Fibroblast of upper back skin (primary cell): ENCODE data around the gene SGF29.
"Not testable (repeated sequence)": the region's sequence is repeated elsewhere in the genome, so short reads cannot be mapped to it uniquely, and the experiment has no call there.

Experiments used
- DNase-seq: peaks from one replicate; pipeline ENCODE4 v3.0.0-alpha.2; 2013

SGF29 gene

DNA sequence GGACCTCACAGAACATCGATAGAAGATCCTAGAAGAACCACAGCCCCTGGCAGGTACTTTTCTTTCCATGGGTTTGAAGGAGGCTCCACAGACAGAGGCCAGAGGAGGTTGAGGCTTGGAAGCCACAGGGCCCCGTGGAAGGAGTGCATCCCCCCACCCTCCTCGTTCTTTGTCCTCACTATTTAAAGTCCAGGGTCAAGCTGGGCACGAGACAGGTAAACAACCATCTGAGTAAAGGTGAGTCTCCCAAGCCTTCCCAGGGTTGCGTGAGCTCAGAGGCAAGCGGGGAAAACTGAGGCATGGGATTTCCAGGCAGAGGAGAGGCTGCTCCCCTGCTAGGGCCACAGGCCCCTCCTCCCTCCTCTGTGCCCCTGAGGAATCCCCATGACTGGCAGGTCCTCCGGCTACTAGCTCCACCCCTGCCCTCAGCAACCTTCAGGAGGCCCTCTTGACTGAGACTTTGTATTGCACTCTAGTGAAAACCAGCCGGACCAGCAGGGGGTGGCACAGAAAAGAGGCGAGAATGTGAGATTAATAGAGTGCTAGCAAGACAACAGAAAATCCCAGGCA, 44.1 kb downstream of the SGF29 start:
- no peak for DNase-seq

DNA sequence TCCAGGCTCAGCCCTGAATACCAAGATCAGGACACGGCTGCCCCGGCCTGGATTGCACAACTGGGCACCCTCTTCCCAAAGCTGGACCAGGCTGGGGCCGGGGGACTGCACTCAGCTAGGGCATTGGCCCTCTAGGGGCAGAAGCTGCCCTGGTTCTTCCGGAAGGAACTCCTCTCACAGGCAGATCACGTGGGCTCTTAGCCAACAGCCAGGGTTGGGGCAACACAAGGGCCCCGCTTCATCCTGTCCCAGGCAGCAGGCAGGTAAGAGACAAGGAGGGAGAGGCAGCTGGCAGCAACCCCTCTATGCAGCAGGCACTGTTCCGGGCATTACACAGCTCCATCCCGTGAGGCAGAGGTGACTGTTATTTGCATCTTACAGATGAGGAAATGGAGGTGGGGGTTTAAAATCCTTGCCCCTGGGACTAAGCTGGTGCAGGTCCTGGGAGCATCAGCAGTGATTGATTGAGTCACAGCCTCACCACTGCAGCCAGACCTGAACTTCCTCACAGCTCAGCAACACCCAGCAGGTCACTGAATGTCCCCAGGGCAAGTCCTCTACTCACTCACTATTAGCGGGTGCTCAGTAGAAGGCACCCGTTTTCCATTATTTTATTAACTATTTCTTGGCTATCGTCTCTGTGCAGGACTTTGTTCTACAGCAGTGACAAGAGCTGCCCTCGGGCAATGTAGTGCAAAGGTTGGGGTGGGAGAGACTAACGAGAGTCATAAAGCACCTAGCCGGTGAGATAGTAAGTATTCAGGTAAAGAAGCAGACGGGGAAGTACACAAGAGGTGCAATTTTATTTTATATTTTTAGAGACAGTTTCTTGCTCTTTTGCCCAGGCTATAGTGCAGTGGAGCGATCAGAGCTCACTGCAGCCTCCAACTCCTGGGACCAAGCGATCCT, 45.9 kb downstream of the SGF29 start:
- DNase-seq = not testable (repeated sequence)

DNA sequence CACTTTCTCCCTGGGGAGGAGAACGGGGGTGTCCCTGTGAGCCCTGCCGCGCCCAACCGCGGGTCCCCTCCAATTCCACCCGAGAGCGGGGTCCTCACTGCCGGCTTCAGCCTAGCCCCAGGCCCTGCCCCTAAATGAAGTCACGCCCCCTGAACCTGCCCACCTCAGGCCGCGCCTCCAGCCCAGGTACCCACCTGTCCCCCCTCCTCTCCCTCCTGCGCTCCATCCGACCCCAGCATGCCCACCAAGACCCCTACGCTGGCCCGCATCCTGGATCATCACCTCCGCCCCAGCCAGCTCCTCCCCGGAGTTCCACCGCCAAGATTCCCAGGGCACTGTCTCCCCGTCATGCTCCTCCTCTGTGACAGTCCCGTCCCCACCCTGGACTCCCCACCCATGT, 47.2 kb downstream of the SGF29 start:
- not testable (repeated sequence) for DNase-seq

DNA sequence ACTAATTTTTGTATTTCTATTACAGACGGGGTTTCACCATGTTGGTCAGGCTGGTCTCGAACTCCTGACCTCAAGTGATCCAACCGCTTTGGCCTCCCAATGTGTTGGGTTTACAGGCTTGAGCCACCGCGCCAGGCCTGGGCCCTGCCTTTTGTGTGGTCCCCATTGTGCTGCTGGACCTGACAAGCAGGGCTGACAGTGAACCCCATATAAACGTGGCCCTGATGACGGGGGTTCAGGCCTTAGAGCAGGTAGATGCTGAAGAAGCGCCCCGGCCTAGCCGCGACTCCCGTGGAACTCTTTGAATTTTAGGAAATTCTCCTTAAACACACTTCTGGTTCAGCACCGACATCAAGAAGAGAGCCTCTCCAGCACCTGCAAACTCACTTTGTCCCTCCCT, 47.9 kb downstream of the SGF29 start:
- not testable (repeated sequence) for DNase-seq

DNA sequence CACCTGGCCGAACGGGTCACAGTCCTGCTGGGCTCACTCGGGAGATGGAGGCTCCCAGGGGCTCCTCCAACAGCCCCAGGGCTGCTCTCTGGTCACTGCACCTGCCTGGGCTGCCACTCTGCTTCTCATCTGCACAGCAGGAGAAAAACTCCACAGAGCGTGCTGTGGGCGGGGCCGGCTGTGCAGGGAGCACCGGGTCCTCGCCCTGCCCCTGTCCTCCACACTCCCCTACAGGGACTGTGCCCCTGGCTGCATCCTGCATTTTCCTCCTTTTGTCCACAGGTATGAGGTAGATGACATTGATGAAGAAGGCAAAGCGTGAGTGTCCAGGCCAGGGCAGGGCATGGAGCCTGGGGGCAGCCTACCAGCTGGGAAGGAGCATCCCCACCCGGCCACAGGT, 48.3 kb downstream of the SGF29 start:
- DNase-seq = not testable (repeated sequence)

DNA sequence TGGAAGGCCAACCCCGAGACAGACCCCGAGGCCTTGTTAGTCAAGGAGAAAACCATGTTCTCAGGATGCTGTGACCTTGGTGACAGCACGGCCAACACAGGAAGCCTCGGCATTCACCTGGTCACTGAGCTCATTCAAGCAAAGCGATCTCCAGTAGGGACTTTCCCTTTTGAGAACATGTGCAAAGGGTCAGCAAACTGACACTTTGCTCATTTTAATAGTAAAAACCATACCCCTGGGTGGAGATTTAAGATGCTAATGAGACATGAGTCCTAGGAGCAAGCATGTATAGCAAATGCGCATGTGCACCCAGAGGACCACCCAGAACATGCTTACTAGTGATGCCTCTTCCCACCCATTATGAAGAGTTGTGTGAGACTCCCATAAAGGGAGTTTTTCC, 48.8 kb downstream of the SGF29 start:
- no peak for DNase-seq

DNA sequence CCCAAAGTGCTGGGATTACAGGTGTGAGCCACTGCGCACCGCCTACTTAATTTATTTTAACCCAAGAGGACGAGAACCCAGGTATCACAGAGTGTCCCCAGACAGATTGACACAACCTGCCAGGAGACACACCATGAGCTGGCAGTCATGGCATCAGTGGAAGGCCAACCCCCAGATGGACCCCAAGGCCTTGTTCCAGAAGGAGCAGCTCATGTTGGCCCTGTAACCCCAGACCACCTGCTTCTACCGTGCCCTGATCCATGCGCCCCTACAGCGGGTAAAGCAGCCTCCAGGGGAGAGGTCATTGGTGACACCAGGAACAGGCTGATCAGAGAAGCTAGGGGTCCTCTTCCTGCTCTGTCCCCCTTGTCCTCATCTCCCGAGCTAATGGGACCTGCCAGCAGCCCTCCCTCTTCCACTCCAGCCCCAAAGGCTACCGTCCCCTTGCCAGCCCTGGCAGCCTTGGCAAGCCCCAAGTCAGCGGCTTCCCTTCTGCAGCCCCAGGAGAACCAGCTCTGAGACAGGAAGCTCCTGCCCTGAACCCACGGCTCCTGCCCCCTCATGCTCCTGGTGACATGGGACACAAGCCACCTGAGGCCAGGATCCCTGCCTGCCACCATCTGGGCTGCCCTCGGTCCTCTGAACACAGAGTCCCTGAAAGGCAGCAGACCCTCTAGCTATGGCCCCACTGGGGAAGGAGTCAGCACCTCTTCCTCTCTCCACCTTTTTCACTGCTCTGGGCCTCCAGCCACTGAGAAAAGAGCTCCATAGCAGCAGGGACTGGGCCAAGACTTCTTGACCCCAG, 49.9 kb downstream of the SGF29 start:
- no peak for DNase-seq

DNA sequence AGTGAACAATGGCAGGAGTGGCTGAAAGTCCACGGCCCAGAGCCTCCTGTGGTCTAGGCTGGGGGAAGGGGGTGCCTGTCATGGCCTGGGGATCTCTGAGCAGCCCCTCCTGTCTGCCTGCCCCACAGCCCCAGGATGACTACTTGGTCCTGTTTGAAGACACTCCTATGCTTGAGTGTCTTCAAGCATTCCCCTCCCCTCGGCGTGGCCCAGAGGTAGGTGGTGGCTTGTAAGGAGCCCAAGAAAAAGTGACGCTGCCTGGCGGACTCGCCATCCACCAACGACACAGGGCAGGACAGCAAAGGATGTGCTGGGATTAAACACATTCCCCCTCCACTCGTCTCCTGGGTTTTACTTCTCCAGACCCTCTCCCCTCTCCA, 50.5 kb downstream of the SGF29 start:
- DNase-seq = no peak

DNA sequence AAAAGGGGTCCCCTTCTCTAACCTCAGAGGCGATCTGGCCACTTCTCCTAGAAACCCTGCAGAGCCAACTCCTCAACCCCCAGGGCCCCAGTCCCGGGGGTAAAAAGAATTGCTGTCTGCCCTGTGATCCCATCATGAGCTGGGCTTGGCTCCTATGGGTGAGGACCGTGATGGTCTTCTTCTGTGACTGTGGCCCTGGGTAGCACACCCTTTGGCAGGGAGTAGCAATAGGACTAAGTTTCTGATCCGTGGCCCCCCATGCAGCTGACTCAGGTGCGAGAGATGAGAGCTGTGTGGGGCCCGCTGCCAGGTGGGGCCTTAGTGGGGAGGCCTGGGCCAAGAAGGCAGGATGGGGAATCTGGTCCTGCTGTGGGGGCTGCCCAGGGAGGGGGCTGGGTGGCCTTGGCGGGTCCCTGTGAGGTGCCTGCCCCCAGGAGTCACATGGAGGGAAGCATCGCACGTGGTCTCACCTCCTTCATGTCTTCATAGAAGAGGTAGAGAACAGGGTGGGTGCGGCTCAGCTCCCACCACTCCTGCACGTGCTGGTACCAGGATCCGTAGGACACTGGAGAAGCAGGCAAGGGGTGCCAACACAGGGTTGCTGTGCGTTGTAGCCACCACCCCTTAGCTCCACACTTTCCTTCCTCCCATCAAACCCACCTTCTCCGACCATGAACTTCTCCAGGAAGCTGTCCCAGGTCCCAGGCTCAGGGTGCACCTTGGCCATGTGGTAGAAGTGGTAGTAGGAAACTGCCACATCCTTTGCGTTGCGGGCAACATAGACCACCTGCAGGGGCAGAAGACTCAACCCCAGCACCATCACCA, 52.8 kb downstream of the SGF29 start:
- no peak for DNase-seq

DNA sequence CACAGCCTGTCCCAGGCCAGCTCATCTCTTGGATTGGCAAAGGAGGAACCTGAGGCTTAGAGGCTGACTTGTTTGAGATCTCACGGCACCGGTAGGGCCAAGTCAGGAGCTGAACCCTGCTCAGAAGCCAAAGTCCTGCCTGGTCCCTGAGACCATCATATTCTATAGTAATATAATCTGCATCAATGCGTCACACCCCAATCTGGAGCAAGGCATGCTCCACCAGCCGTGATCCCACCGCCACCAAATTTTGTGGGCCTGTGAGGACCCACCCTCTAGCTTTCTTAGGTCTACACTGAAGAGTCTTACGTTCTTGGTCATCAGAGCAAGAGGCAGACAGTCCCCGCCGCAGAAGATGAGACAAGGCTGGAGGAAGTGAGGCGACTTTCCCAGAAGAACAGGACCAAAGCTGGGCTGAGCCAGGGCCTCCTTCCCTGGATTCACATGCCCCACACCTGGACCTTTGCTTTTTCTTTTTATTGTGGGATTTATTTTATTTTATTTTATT, 53.5 kb downstream of the SGF29 start:
- DNase-seq = no peak

DNA sequence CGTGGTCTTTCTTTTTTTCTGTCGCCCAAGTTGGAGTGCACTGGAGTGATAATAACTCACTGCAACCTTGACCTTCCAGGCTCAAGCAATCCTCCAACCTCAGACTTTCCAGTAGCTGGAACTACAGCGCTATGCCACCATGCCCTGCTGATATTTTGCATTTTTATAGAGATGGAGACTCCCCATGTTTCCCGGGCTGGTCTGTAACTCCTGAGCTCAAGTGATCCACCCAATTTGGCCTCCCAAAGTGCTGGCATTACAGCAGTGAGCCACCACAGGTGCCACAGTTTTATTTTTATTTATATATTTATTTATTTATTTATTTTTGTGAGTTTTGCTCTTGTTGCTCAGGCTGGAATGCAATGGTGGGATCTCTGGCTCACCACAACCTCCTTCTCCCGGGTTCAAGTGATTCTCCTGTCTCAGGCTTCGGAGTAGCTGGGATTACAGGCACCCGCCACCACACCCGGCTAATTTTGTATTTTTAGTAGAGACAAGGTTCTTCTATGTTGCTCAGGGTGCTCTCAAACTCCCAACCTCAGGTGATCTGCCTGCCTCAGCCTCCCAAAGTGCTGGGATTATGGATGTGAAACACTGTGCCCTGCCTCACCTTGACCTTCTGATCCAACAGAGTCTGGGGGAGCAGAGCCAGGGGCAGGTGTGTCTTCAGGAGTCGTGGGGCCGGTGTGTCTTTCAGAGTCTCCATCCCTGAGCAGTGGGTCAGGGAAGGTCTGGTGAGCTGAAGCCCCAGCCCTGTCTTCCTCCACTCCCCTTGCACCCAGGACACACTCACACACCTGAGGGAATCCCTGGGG, 54.2 kb downstream of the SGF29 start:
- not testable (repeated sequence) for DNase-seq

DNA sequence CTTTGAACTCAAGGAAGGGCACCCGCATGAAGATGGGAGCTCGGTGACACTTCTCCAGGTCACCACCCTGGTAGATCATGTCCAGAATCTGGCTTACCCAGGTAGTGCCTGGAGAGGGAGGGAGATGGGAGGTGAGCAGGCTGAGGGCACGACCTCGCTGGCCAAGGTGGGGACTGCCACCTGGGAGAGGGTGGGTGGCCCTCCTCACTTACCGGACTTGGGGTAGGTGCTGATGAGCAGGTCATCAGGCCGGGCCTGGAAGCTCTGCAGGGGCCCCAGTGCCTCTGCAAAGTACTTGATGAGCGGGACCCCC, 54.7 kb downstream of the SGF29 start:
- DNase-seq = not testable (repeated sequence)

DNA sequence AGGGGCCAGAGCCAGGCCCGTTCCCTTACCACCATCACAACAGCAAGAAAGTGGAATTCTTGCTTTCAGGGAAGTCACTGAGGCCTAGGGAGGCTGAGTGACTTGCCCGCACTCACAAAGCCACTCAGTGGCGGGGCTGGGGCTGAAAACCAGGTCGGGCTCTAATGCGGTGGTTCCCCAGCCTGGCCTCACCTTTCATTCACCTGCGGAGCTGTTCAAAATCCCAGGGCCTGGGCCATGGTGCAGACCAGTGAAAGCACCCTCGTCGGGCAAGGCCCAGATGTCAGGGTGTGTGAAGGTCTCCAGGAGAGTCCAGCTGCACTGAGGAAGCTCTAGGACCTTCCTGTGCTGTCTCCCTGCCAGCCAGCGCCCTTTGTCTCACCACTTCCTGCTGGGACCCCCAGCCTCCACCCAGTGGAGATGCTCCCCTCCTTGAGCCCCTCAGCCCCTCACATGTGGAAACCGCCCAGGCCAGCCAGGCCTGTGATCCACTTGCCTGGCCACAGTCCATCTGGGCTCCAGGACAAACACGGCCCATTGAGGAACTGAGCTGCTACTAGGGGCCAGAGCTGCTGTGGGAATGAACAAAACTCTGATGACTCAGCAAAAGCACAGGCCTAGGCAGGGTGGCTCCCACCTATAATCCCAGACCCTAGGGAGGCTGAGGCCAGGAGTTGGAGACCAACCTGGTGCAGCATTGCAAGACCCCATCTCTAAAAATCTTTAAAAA, 55.3 kb downstream of the SGF29 start:
- not testable (repeated sequence) for DNase-seq

DNA sequence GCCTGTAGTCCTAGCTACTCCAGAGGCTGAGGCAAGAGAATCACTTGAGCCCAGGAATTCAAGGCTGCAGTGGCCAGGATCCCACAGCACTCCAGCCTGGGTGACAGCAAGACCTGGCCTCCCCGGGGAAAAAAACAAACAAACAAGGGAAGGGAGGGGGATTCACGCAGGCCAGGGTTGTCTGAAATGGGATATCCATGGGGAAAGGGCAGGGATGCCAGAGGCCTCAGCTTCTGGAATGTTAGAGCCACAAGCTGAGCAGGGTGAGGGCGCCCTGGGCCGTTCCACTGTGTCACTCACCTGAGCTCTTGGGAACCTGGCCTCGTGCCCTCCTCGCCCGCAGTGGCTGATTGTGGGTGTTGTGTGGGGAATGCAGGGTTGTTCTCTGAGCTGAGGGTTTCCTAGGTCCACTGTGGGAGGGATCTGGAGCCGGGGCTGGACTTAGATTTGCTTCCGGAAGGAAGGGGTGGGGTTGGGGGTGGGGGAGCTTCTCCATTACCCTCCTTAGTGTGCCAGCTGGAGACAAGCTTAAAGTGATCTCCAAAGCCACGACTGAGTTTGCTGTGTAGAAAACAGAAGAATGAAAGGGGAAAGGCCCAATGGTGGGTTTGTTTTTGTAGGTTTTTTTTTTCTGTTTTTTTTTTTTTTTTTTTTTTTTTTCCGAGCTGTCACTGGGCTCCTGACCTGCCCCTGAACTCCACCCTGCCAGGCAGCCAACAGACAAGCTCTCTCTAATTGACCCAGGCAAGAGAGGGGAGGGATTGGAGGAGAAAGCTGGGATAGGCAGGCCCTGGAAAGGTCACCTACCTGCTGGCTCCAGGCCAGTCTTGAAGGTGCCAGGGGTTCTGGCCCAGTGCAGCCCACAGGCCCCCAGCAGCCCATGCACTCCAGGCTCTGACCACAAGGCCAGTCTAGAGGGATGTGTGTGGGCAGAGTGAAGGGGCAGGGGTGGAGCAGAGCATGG, 56.2 kb downstream of the SGF29 start, which contains the start of gene SULT1A1:
Gene SULT1A1, minus strand, starts transcription at position 414 of the 964 bp plus-strand sequence. CDS start 1,189 bp downstream, outside the sequence.
- DNase-seq = no peak

DNA sequence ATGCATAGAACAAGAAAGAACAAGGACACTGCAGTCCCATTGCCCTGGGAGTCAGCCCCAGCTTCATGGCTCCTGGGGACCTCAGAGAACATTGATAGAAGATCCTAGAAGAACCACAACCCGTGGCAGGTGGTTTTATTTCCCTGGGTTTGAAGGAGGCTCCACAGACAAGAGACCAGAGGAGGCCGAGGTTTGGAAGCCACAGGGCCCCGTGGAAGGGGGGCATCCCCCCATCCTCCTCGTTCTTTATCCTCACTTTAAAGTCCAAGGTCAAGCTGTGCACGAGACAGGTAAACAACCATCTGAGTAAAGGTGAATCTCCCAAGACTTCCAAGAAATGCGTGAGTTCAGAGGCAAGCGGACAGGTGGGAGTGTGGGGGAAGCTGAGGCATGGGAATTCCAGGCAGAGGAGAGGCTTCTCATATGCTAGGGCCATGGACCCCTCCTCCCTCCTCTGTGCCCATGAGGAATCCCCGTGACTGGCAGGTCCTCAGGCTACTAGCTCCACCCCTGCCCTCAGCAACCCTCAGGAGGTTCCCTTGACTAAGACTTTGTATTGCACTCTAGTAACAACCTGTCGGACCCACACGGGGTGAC, 57.0 kb downstream of the SGF29 start:
- no peak for DNase-seq

DNA sequence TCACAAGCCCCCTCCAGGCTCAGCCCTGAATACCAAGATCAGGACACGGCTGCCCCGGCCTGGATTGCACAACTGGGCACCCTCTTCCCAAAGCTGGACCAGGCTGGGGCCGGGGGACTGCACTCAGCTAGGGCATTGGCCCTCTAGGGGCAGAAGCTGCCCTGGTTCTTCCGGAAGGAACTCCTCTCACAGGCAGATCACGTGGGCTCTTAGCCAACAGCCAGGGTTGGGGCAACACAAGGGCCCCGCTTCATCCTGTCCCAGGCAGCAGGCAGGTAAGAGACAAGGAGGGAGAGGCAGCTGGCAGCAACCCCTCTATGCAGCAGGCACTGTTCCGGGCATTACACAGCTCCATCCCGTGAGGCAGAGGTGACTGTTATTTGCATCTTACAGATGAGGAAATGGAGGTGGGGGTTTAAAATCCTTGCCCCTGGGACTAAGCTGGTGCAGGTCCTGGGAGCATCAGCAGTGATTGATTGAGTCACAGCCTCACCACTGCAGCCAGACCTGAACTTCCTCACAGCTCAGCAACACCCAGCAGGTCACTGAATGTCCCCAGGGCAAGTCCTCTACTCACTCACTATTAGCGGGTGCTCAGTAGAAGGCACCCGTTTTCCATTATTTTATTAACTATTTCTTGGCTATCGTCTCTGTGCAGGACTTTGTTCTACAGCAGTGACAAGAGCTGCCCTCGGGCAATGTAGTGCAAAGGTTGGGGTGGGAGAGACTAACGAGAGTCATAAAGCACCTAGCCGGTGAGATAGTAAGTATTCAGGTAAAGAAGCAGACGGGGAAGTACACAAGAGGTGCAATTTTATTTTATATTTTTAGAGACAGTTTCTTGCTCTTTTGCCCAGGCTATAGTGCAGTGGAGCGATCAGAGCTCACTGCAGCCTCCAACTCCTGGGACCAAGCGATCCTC, 58.9 kb downstream of the SGF29 start:
- not testable (repeated sequence) for DNase-seq

DNA sequence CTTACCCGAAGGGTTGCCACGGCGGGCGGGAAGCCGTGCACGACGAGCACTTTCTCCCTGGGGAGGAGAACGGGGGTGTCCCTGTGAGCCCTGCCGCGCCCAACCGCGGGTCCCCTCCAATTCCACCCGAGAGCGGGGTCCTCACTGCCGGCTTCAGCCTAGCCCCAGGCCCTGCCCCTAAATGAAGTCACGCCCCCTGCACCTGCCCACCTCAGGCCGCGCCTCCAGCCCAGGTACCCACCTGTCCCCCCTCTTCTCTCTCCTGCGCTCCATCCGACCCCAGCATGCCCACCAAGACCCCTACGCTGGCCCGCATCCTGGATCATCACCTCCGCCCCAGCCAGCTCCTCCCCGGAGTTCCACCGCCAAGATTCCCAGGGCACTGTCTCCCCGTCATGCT, 60.2 kb downstream of the SGF29 start:
- DNase-seq = not testable (repeated sequence)

DNA sequence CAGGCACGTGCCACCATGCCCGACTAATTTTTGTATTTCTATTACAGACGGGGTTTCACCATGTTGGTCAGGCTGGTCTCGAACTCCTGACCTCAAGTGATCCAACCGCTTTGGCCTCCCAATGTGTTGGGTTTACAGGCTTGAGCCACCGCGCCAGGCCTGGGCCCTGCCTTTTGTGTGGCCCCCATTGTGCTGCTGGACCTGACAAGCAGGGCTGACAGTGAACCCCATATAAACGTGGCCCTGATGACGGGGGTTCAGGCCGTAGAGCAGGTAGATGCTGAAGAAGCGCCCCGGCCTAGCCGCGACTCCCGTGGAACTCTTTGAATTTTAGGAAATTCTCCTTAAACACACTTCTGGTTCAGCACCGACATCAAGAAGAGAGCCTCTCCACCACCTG, 60.8 kb downstream of the SGF29 start:
- DNase-seq = not testable (repeated sequence)
